Stimulated activated effector memory CD8-positive, alpha-beta T cell treated with anti-CD3 and anti-CD28 coated beads, Interleukin-12 subunit alpha, Interleukin-12 subunit beta, amount 100 ng/mL, for 72 hours (primary cell): ENCODE results near the gene NFIC.
"Not testable (repeated sequence)": the region's sequence is repeated elsewhere in the genome, so short reads cannot be mapped to it uniquely, and the experiment has no call there.

ENCODE experiments used
- ATAC-seq: fragments of 150-1000 bp; cut with Tn5 transposase; 2 replicates; pipeline ENCODE4 v1.10.0; 2021
- DNase-seq, 2 donors: peaks; one replicate each; pipeline ENCODE4 v3.0.0; 2021 to 2022; ENCODE audit warnings: low spot score in 2 of 2
- H3K27ac Mint-ChIP-seq: one replicate; pipeline ENCODE4 v1.8.0; 2022; ENCODE audit warnings: mild to moderate bottlenecking, mixed read lengths
- H3K36me3 Mint-ChIP-seq: one replicate; pipeline ENCODE4 v1.8.0; 2022; ENCODE audit warnings: mild to moderate bottlenecking, mixed read lengths
- H3K4me1 Mint-ChIP-seq: one replicate; pipeline ENCODE4 v1.8.0; 2022; ENCODE audit warnings: mixed read lengths
- H3K4me3 Mint-ChIP-seq: one replicate; pipeline ENCODE4 v1.8.0; 2022; ENCODE audit warnings: mild to moderate bottlenecking, mixed read lengths
- H3K9me3 Mint-ChIP-seq: one replicate; pipeline ENCODE4 v1.8.0; 2022; ENCODE audit warnings: mixed read lengths

The NFIC gene

DNA sequence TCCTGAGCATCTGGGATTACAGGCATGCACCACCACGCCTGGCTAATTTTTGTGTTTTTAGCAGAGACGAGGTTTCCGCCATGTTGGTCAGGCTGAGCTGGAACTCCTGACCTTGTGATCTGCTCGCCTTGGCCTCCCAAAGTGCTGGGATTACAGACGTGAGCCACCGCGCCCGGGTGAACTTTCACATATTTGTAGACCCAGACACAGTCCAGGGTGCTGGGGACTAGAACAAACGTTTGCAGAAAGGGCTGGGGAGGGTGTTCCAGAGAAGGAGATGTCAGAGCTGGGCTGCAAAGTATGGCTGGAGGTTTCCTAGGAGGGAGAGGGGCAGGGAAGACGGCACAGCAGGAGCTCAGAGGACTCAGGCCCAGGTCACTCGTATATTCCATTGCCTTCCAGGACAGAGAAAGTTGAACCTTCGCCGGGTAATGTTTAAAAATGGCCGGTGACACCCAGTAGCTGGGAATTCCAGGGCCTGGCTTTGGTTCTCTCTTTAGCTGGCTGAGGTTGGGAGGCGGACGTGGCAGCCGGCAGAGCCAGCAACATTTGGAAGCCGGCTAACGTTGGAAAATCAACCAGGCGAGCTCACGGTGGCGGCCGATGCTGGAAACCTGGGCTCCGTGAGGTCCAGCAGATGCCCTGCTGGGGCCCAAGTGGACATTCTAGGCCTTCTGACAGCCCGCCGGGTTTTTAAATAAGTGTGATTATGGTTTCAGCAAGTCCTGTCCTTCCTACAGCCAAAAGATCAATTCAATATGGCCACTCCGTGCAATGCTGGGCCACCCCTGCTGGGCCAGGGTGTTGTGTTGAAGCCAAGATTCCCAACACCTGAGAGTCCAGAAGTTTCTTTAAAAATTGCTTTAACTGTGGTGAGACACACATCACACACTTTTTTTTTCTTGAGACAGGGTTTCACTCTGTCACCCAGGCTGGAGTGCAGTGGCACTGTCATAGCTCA, 41.5 kb downstream of the NFIC start:
- Mint-ChIP-seq H3K4me3 (no peak overlapping the region), H3K36me3 (peaks cover 15% of the 10 kb centered on the region), H3K9me3 (no peaks in the 10 kb centered on the region), H3K4me1 (peaks cover 4% of the 10 kb centered on the region), H3K27ac (no peak overlapping the region)
- DNase-seq: no peak
- no peak for ATAC-seq

DNA sequence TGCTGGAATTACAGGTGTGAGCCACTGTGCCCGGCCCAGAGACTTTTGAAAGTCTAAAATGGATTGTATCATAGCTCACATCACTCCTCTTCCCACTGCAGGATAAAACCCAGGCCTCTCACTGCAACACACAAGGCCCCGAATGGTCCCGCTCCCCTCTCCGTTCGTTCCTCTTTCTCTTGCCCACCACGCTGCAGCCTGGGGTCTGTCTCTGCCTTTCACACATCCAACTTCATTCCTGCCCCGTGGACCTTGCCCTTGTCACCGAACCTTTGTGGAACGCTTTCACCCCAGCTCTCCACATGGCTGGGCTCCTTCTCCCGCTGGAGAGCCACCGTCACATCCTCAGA, 42.6 kb downstream of the NFIC start:
- H3K36me3 Mint-ChIP-seq: peaks cover 15% of the 10 kb centered on the region
- ATAC-seq (no peak), DNase-seq (no peak)
- H3K4me3 Mint-ChIP-seq: no peak overlapping the region
- peaks cover 4% of the 10 kb centered on the region for H3K4me1 Mint-ChIP-seq
- H3K27ac Mint-ChIP-seq: peak overlapping the region; percentile 89
- H3K9me3 Mint-ChIP-seq: no peaks in the 10 kb centered on the region

DNA sequence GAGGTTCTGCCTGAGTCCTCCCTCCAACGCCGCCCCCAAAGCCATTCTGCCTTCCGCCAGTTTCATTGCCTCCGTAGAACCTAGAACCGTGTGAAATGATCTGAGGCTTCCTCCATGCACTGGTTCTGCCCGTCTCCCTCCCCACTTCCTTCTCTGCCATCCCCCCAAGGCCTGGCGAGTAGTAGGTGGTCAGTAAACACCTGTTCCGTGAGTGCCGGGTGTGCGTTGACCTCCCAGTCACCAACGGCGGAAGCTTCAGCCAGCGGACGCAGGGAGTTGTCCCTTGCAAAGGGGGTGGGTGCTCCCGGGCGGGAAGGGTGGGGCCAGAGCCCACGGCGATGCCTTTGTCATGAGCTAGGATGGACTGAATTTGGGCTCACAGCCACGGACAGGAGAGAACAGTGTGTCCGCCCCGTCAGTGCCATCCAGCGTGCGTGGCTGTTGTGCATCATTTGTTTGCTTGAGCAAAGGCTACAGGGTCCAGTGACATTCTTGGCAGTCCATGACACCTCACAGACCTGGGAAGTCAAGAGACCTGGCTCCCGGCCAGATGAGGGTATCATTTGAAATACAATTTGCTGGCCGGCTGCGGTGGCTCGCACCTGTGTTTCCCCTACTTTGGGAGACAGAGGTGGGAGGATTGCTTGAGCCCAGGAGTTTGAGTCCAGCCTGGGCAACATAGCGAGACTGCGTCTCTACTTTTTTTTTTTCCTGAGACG, 43.1 kb downstream of the NFIC start:
- Mint-ChIP-seq H3K27ac (peak overlapping the region; percentile 89), H3K36me3 (peaks cover 15% of the 10 kb centered on the region), H3K9me3 (no peaks in the 10 kb centered on the region), H3K4me3 (no peak overlapping the region), H3K4me1 (peaks cover 4% of the 10 kb centered on the region)
- DNase-seq: no peak
- no peak for ATAC-seq

DNA sequence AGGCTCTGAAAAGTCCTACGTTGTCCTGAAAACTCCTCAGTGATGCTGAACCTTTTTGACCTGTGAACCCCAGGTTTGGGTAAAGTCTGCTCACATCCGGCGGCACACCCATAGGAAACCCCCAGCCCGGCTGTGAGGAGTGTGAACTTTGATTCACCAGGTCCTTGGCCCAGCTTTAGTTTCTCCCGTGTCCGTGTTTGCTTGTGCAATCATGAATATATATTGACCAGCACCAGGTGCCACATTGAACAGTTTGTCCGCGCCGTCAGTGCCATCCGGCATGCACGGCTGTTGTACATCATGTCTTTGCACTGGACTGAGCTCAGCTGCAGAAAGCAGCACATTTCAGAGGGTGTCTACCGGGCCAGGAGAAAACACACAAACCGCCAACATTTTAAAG, 45.3 kb downstream of the NFIC start:
- peaks cover 1% of the 10 kb centered on the region for H3K4me1 Mint-ChIP-seq
- peaks cover 10% of the 10 kb centered on the region for H3K36me3 Mint-ChIP-seq
- ATAC-seq (no peak), DNase-seq (no peak)
- no peak overlapping the region for H3K4me3 Mint-ChIP-seq
- H3K9me3 Mint-ChIP-seq: no peaks in the 10 kb centered on the region
- no peak overlapping the region for H3K27ac Mint-ChIP-seq

DNA sequence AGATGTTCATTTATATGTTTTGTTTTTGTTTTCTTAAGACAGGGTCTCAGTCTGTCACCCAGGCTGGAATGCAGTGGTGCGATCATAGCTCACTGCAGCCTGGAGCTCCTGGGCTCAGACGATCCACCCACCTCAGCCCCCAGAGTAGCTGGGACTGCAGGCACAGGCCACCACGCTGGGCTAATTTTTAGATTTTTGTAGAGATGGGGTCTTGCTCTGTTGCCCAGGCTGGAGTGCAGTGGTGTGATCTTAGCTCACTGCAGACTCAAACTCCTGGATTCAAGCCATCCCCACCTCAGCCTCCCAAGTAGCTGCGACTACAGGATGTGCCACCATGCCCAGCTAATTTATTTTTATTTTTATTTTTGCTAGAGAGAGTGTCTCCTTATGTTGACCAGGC, 45.7 kb downstream of the NFIC start:
- DNase-seq (no peak), ATAC-seq (no peak)
- Mint-ChIP-seq H3K36me3 (peaks cover 9% of the 10 kb centered on the region), H3K4me1 (no peaks in the 10 kb centered on the region), H3K27ac (no peak overlapping the region), H3K4me3 (no peak overlapping the region), H3K9me3 (no peaks in the 10 kb centered on the region)

DNA sequence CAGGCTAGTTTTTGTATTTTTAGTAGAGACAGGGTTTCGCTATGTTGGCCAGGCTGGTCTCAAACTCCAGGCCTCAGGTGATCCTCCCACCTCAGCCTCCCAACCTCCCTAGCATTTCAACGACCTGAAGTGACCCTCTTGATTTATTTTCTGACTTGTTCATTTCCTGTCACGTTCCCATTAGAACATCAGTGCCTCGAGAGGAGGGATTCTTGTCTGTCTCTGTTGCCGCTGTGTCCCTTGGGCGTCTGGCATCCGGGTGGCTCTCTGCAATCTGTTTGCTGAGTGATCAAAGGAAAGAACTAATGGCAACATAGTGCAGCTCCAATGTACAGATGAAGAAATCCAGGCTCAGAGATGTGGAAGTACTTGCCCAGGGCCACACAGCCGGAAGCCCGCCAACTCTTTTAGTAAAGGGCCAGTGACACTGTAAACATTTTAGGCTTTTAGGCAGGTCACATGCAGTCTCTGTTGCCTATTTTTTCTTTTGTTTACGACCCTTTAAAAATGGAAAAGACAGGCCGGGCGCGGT, 47.5 kb downstream of the NFIC start:
- H3K27ac Mint-ChIP-seq: no peak overlapping the region
- peaks cover 7% of the 10 kb centered on the region for H3K36me3 Mint-ChIP-seq

DNA sequence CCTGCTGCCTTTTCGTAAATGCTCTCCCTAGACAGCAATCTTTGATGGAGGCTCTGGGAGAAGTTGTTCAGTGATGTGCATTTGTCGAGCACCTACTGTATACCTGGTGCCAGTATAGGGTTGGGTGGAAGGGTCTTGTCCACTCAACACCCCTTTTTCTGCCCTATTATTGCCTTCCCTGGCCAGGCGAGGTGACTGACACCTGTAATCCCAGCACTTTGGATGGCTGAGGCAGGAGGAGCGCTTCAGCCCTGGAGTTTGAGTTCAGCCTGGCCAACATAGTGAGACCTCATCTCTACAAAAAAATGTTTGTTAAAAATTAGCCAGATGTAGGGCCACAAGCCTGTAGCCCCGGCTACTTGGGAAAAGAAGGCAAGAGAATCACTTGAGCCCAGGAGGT, 49.3 kb downstream of the NFIC start:
- DNase-seq: no peak
- Mint-ChIP-seq H3K27ac (no peak overlapping the region), H3K4me3 (no peak overlapping the region), H3K36me3 (no peaks in the 10 kb centered on the region), H3K9me3 (no peaks in the 10 kb centered on the region), H3K4me1 (no peaks in the 10 kb centered on the region)
- ATAC-seq: no peak

More for the DNA sequence above, 47.5 kb downstream of the NFIC start:
- no peak for ATAC-seq
- Mint-ChIP-seq H3K4me3 (no peak overlapping the region), H3K4me1 (no peaks in the 10 kb centered on the region), H3K9me3 (no peaks in the 10 kb centered on the region)
- no peak for DNase-seq

DNA sequence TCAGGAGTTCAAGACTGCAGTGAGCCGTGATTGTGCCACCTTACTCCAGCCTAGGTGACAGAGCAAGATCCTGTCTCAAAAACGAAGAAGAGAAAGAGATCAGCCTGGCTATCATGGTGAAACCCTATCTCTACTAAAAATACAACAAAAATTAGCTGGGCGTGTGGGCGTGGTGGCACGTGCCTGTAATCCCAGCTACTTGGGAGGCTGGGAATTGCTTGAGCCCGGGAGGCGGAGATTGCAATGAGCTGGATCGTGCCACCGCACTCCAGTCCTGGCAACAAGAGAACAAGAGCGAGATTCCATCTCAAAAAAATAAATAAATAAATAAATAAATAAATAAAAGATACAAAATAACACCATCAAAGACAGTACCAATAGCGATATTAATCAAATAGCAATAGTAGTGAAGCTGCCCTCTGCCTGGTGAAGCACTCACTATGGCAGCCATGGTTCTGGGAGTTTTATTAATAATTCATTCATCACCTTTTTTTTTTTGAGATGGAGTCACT, 53.9 kb downstream of the NFIC start:
- no peaks in the 10 kb centered on the region for H3K4me1 Mint-ChIP-seq
- no peaks in the 10 kb centered on the region for H3K36me3 Mint-ChIP-seq
- ATAC-seq (no peak), DNase-seq (no peak)
- no peaks in the 10 kb centered on the region for H3K9me3 Mint-ChIP-seq
- no peak overlapping the region for H3K4me3 Mint-ChIP-seq
- no peak overlapping the region for H3K27ac Mint-ChIP-seq

DNA sequence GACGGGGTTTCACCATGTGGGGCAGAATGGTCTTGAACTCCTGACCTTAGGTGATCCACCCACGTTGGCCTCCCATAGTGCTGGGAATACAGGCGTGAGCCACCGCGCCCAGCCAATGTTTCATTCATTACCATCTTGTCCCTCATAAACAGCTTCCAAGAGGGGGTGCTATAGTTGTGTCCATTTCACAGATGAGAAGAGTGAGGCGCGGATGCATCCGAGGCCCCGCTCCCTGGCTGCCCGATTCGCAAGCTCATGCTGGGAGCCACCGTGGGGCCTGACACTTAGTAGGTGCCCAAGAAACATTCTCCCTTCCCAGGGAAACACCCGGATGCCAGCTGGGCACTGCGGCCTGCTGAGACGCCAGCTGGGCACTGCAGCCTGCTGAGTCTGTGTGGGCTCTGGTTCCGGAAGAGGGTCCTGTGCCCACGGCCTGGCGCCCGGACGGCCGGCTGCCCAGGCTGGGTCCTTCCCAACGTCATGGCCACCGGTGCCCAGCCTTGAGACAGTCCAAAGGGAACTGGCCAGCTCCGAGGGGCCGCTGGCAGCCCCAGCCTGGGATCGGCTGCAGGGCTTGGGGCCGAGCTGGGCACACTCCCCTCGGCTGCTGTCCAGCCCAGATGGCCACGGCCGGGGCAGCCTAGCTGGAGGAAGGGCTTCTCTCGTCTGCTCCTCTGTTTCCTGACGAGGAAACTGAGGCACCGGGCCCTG, 54.7 kb downstream of the NFIC start:
- H3K9me3 Mint-ChIP-seq: no peaks in the 10 kb centered on the region
- no peak overlapping the region for H3K27ac Mint-ChIP-seq
- H3K36me3 Mint-ChIP-seq: no peaks in the 10 kb centered on the region
- H3K4me3 Mint-ChIP-seq: no peak overlapping the region
- ATAC-seq: no peak
- DNase-seq: no peak
- no peaks in the 10 kb centered on the region for H3K4me1 Mint-ChIP-seq

DNA sequence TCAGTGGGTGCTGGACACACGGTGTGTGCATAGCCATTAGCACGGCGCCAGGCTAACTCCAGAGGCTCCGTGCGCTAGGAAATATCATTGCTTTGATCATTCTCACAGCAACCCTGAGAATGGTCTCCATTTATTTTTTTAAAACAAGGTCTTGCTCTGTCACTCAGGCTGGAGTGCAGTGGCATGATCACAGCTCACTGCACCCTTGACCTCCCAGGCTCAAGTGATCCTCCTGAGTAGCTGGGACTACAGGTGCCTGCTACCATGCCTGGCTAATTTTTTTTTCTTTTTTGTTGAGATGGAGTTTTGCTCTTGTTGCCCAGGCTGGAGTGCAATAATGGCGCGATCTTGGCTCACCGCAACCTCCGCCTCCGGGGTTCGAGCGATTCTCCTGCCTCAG, 55.3 kb downstream of the NFIC start:
- not testable (repeated sequence) for DNase-seq, ATAC-seq, H3K36me3 Mint-ChIP-seq, H3K27ac Mint-ChIP-seq, H3K4me3 Mint-ChIP-seq, H3K9me3 Mint-ChIP-seq, H3K4me1 Mint-ChIP-seq

DNA sequence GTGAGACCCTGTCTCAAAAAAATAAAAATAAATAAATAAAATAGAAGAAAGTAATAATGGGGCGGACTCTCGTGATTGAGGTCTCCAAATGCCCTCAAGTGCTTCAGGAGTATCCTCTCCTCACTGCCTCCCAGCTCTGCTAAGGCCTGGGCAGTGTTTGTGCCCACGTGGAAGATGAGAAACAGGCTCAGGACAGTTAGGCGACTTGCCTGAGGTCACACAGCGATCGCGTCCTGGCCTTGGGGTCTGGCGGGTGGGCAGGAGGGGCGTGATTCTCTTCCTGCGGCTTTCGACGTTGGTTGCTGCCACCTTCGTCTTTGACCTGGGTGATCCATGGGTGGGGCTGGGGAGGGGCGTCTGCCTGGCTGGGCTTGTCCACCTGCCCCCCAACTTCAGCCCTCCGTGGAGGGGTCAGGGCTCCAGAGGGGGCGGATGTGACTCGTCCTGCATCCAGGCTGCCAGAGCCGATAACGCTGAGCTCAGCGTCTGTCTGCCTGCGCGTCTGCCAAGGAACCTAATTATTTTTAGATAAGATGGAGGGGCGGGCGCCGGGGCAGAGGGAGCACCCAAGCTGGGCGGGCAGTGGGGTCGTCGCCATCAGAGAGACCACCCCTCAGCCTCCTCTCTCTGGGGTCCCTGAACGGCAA, 56.9 kb downstream of the NFIC start:
- Mint-ChIP-seq H3K36me3 (peaks cover 6% of the 10 kb centered on the region), H3K27ac (no peak overlapping the region), H3K4me1 (peaks cover 9% of the 10 kb centered on the region), H3K9me3 (no peaks in the 10 kb centered on the region), H3K4me3 (no peak overlapping the region)
- ATAC-seq (no peak), DNase-seq (no peak)

DNA sequence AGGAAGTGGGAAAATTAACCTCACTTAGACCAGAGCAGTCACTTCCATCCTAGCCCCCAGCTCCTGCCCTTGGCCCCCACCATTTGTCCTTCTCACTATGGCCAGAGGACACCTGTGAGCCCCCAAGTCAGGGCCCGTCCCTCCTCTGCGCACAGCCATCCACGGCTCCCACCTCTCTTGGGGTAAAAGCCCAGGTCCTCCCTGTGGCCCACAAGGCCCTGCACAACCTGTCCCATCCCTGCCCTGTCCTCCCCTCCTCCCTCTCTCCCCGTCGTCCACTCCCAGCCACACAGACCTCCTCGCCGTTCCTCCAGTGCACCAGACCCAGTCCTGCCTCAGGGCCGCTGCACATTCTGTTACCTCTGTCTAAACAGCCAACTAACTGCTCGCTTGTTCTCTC, 60.0 kb downstream of the NFIC start:
- Mint-ChIP-seq H3K9me3 (no peaks in the 10 kb centered on the region), H3K4me1 (peaks cover 11% of the 10 kb centered on the region), H3K36me3 (peaks cover 6% of the 10 kb centered on the region), H3K27ac (no peak overlapping the region), H3K4me3 (no peak overlapping the region)
- DNase-seq: no peak
- ATAC-seq: no peak

DNA sequence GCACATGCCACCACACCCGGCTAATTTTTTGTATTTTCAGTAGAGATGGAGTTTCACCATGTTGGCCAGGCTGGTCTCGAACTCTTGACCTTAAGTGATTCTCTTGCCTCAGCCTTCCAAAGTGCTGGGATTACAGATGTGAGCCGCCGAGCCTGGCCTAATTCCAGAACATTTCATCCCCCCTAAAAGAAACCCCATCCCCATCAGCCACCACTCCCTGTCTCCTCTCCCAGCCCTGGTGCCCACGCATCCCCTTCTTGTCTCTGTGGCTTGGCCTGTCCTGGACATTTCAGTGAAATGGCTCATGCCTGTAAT, 63.9 kb downstream of the NFIC start:
- H3K27ac Mint-ChIP-seq, DNase-seq, H3K4me3 Mint-ChIP-seq, ATAC-seq, H3K9me3 Mint-ChIP-seq: not testable (repeated sequence)
- H3K4me1 Mint-ChIP-seq: peaks cover 28% of the 10 kb centered on the region
- H3K36me3 Mint-ChIP-seq: peaks cover 27% of the 10 kb centered on the region

DNA sequence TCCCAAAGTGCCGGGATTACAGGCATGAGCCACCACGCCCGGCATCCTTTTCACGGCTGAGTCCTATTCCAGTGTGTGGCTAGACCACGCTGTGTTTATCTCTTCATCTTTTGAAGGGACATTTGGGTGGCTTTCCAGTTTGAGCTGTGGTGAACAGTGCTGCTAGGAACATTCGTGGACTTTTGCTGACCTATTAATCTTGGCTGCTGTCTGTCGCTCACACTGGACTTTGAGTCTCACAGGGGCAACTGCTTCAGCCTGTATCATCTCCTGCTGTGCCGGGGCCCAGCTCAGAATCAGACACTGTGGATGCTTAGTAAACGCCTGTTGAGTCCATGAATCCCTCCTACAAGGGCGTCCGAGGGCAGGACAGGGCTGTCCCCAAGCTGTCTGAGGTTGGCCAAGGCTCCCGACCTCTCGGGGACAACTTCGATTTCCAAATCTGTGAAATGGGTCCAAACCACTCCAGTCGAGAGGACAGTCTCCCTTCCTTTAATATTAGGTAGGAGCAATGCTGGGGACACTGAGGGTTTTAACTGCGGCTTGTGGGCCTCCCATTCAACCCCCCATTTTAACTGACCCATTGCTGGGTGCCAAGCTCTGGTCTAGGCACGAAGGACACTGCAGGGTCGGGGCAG, 65.5 kb downstream of the NFIC start:
- Mint-ChIP-seq H3K4me1 (peaks cover 29% of the 10 kb centered on the region), H3K36me3 (peaks cover 43% of the 10 kb centered on the region), H3K27ac (no peak overlapping the region), H3K4me3 (no peak overlapping the region), H3K9me3 (no peaks in the 10 kb centered on the region)
- ATAC-seq: no peak
- no peak for DNase-seq
